ENCODE data around the gene F10.

Gene F10

DNA sequence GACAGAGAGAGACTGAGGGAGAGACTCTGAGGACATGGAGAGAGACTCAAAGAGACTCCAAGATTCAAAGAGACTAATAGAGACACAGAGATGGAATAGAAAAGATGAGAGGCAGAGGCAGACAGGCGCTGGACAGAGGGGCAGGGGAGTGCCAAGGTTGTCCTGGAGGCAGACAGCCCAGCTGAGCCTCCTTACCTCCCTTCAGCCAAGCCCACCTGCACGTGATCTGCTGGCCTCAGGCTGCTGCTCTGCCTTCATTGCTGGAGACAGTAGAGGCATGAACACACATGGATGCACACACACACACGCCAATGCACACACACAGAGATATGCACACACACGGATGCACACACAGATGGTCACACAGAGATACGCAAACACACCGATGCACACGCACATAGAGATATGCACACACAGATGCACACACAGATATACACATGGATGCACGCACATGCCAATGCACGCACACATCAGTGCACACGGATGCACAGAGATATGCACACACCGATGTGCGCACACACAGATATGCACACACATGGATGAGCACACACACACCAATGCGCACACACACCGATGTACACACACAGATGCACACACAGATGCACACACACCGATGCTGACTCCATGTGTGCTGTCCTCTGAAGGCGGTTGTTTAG lies 3.3 kb upstream of the F10 start:
- no peak for TF ChIP-seq CTCF (conservative IDR thresholded peaks at IDR 0.05; ENCODE audit: low read length)
- no peak overlapping the region for H3K4me3 ChIP-seq (ENCODE audit: low read length)
- no peak for DNase-seq (ENCODE audit: low read depth)

DNA sequence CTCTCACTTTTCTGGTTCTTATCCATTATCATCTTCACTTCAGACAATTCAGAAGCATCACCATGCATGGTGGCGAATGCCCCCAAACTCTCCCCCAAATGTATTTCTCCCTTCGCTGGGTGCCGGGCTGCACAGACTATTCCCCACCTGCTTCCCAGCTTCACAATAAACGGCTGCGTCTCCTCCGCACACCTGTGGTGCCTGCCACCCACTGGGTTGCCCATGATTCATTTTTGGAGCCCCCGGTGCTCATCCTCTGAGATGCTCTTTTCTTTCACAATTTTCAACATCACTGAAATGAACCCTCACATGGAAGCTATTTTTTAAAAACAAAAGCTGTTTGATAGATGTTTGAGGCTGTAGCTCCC lies 2.8 kb upstream of the F10 start:
- no peak for DNase-seq (ENCODE audit: low read depth)
- no peak for TF ChIP-seq CTCF (conservative IDR thresholded peaks at IDR 0.05; ENCODE audit: low read length)
- no peak overlapping the region for H3K4me3 ChIP-seq (ENCODE audit: low read length)

- no peak for DNase-seq (ENCODE audit: low read depth)
- no peak for TF ChIP-seq CTCF (conservative IDR thresholded peaks at IDR 0.05; ENCODE audit: low read length)
- H3K4me3 ChIP-seq (ENCODE audit: low read length) = no peak overlapping the region
Measured at GRCh38 chr13:113120300-113121182, 2.1 kb upstream of the F10 start.

- no peak for DNase-seq (ENCODE audit: low read depth)
- TF ChIP-seq CTCF (conservative IDR thresholded peaks at IDR 0.05; ENCODE audit: low read length) = no peak
- H3K4me3 ChIP-seq (ENCODE audit: low read length) = no peak overlapping the region
Measured at GRCh38 chr13:113121183-113121927, 1.2 kb upstream of the F10 start.

DNA sequence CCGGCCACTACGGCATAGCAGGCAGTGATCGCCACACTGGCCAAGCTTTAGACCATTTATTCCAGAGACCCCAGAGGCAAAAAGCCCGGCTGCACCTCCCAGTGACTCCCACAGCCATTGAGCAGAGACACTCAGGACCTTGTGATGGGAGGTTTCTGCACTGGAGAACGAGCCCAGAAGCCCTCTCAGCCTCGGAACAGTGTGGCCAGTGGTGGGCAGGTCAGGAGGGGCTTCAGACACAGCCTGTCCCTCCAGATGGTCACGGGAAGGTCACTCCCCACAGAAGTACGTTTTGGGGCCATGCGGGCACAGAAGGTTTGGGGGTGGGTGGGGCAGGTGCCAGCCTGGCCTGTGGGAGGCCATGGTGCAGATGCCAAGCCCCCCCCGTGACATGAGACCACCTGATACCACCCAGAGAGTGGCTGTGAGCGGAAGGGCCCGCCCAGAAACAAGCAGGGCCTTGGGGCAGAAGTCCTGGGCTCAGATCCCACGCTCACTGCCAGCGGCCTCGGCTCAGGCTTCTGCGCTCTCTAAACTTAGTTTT lies 599 bp upstream of the F10 start:
- DNase-seq (ENCODE audit: low read depth) = no peak
- H3K4me3 ChIP-seq (ENCODE audit: low read length) = no peak overlapping the region
- TF ChIP-seq CTCF (conservative IDR thresholded peaks at IDR 0.05; ENCODE audit: low read length) = no peak

DNA sequence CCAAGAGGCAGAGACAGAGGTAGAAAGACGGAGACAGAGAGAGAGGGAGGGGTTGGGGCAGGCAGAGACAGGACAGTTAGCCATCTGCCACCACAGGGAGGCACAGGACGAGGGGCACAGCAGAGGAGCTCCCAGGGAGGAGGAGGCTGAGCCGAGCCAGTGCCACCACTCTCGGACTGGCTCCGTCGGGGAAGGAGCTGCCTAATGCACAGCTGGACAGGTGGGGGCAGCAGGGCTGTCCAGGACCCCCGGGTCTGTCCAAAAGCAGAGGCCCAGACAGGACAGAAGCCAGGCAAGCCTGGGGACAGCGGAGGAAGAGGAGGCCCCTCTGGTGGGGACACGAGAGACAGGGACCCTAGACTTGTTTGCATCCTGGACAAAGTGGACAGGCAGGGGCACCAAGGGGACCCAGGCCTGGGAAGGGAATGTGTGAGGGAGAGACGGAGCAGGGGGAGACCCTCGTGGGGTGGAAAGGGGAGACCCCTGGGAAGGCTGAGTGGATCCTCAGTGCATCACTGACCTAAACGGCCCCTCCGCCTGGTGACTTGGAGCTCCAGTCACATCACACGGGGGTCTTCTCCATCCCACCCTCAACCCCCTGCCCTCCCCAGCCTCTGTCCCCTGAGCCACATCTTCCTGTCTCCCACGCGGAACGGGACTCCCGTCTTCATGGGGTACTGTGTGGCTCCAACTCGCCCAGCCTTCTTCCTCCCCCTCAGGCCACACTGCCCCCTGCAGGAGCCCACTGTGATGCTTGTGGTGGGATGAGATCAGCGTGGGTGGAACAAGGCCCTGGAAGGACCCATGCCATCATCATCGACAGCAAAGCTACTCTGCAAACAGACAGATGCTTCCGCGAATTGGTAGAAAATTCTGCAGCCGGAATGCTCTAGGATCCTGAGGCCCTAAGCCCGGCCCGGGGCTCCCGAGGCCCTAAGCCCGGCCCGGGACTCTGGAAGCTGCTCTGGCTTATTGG lies 915 bp downstream of the F10 start:
- peak overlapping the region; percentile 54 for H3K4me3 ChIP-seq (ENCODE audit: low read length)
- DNase-seq (ENCODE audit: low read depth) = no peak
- TF ChIP-seq CTCF (conservative IDR thresholded peaks at IDR 0.05; ENCODE audit: low read length) = peak; percentile 35

Measured in AG10803 (cell line).